Measurements from ENCODE around the gene CRCP.
"Not testable (repeated sequence)": the region's sequence is repeated elsewhere in the genome, so short reads cannot be mapped to it uniquely, and the experiment has no call there.

The CRCP gene

DNA sequence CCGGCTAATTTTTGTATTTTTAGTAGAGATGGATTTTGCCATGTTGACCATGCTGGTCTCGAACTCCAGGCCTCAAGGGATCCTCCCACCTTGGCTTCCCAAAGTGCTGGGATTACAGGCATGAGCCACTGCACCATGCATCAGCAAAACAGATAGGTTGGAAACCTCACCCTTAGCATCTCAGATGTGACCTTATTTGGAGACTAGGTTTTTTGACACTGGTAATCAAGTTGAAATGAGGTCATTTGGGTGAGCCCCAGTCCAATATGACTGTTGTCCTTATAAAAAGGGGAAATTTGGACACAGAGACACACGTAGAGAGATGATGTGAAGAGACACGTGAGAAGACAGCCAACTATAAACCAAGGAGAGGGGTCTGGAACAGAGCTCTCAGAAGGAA lies 48.0 kb downstream of the CRCP start:
- DNase-seq: no peak

- DNase-seq: no peak
Measured at GRCh38 chr7:66163186-66163610, 48.6 kb downstream of the CRCP start.

GRCh38 chr7:66164356-66164755 lies 49.7 kb downstream of the CRCP start:
- no peak for DNase-seq

- DNase-seq: no peak
Measured at GRCh38 chr7:66167773-66168387, 53.2 kb downstream of the CRCP start.

DNA sequence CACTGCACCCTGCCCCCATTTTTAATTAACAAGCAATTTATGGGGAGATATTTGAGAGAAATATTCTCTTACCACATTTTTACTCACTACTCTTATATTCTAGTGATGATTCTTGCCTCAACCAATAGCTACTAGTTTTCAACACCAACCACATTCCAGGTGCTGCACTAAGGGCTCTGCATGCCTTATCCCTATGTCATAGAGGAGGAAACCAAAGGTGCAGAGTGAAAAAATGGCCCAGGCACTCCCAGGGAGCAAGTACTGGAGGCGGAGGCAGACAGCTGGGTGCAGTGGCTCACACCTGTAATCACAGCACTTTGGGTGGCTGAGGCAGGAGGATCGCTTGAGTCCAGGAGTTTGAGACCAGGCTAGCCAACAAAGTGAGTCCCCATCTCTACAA lies 55.0 kb downstream of the CRCP start:
- DNase-seq: no peak

DNA sequence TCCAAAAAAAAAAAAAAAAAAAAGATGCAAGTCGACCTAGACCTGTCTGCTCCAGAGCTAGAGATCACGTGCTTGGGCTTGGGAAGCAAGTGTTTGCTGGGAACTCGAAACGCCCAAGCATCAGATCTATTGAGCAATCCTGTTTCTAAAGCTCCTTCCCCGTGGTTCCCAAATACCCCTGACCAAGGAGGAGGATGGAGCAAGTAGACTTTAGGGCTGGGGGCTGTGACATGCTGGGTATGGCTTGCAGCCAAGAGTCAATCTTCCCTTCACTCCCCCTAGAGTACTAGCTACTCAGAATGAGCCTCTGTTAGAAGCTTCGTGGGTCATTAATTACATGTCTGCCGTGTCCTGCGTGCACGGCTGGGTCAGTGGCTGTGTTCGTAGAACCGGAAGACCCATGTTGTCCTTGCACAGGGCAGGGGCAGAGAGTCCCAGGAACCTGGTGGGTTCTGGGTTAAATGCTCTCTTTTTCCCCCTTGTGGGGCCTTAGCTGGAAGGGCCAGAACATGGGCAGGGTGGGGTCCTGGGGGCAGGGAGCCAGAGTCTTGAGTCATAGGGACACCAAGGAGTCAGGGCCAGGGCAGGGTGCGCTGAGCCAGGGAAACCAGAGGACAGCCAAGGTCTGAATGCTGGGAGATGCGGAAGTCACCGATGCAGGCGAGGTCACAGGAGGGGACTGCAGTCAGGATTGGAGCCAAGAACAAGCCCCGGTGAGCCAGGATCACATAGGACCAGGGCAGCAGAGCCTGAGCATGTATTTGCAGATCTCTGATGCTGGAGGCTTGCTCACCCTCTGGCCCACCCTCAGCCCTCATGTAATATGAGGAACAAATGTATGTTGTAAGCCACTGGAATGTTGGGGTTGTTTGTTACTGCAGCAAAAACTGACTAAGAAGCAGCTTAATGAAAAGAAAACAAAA lies 55.9 kb downstream of the CRCP start:
- no peak for DNase-seq

DNA sequence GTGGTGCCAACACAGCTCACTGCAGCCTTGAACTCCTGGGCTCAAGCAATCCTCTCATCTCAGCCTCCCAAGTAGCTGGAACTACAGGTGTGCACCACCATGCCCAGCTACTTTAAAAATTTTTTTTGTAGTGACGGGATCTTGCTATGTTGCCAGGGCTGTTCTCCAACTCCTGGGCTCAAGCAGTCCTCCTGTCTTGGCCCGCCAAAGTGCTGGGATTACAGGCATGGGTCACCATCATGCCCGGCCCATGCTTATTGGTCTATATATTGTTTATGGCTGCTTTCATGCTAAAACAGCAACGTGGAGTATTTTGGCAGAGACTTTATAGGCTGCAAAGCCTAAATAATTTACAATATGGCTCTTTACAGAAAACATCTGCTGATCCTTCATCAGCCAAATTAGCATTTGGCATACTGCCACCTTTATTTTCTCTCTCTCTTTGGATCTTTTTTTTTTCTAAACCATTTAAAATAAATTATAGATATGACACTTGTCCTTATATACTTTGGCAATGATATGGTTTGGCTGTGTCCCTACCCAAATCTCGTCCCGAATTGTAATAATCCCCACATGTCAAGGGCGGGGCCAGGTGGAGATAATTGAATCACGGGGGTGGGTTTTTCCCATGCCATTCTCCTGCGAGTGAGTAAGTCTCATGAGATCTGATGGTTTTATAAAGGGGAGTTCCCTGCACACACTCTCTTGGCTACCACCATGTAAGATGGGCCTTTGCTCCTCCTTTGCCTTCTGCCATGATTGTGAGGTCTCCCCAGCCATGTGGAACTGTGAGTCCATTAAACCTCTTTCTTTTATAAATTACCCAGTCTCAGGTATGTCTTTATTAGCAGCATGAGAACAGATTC lies 58.1 kb downstream of the CRCP start:
- DNase-seq: not testable (repeated sequence)

DNA sequence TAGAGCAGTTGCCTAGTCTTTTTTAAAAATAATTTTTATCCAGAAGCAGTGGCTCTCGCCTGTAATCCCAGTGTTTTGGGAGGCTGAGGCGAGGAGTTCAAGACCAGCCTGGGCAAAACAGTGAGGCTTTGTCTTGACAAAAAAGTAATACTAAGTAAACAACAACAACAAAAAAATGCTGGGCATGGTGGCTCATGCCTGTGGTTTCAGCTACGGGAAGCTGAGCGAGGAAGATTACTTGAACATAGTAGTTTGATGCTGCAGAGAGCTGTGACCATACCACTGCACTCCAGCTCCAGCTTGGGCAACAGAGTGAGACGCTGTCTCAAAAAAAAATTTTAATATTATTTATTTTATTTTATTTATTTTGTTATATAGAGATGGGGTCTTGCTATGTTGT lies 59.2 kb downstream of the CRCP start:
- DNase-seq: no peak

DNA sequence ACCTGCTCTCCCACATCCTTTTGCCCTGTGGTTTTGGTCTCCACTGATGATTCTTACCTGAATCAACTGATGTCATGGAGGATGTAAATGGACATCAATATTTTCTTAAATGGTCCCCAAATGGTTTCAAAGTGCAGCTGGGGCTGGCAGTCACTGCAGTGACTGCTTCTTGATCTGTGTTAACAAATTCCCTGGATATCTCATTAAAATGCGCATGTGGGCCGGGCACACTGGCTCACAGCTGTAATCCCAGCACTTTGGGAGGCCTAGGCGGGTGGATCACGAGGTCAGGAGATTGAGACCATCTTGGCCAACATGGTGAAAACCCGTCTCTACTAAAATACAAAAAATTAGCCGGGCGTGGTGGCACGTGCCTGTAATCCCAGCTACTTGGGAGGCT lies 60.4 kb downstream of the CRCP start:
- DNase-seq: not testable (repeated sequence)

DNA sequence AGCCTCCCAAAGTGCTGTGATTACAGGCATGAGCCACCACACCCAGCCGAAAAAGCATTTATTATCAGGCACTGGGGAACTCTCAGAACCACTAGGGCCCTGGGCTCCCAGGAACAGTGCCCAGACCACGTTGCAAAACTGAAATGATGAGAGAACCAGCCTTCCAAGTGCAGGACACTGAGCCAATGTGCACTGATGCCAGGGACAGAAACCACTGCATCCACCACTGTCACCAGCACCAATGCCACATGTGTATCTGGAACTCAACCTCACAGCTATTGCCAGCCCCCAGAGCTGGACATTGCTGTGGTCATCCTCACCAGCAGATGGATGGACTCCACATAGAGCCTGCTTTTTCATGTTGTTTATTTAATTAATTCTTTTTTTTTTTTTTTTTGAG lies 62.3 kb downstream of the CRCP start:
- no peak for DNase-seq

GRCh38 chr7:66178258-66178657 lies 63.6 kb downstream of the CRCP start:
- no peak for DNase-seq

DNA sequence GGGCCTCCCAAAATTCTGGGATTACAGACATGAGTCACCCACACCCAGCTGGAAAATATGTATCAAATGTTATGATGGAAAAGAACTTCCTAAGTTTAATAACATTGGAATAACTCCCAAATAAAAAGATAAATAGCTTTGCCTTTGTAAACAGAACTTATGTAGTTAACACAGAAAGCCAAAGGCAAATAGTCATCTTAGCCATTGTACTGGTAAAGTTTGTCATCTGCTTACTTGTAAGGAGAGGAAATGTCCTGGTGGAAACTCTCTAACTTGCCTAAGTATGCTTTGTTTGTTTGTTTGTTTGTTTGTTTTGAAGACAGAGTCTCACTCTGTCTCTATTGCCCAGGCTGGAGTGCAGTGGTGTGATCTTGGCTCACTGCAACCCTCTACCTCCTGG lies 66.7 kb downstream of the CRCP start:
- DNase-seq: no peak

- DNase-seq: no peak
Measured at GRCh38 chr7:66181845-66182244, 67.2 kb downstream of the CRCP start.

- no peak for DNase-seq
Measured at GRCh38 chr7:66182920-66183319, 68.3 kb downstream of the CRCP start.

GRCh38 chr7:66183700-66184099 lies 69.1 kb downstream of the CRCP start:
- DNase-seq: no peak

DNA sequence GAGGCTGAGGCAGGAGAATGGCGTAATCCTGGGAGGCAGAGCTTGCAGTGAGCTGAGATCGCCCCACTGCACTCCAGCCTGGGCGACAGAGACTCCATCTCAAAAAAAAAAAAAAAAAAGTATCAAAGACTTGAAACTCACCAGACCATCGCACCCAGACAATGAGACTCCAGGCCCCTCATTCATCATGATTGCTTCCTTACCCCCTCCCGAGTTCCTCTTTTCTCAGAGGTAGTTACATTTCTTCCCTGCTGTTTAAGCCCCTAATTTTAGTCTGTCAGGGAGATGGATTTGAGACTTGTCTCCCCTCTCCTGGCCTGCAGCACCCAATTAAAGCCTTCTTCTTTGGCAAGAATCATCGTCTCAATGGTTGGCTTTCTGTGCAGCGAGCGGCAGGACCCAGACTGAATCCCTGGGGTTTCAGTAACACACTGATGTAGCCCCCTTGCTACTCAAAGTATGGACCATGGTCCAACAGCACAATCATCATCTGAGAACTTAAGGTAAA lies 71.1 kb downstream of the CRCP start:
- no peak for DNase-seq

GRCh38 chr7:66186991-66187390 lies 72.3 kb downstream of the CRCP start:
- no peak for DNase-seq

DNA sequence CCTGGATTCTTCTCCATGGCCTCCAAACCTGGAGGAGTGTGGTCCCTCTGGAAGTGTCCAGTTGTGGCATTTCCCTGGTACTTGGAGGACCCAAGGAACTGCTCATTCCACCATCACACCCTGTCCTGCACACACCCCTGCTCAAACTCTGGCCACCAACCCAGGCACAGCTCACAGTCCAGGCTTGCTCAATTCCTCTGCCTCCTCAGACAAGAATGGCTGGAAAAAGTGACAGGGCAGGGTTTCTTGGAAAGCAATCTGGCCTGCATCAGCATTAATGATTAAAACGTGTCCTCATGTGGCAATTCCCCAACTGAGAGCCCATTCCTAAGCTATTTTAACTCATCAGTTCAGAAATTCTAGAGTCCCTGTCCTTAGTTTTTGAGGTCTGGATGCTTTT lies 73.3 kb downstream of the CRCP start:
- no peak for DNase-seq

DNA sequence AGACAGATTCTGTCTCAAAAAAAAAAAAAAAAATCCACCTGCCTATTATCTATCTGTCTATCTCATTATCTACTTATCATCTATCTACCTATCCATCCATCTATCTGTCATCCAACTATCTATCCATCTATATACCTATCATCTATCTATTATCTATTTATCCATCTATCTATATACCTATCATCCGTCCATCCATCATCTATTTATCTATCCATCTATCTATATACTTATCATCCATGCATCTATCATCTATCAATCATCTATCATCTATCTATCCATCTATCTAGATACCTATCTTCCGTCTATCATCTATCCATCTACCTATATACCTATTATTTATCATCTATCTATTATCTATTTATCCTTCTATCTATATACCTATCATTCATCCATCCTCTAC lies 74.0 kb downstream of the CRCP start:
- no peak for DNase-seq

DNA sequence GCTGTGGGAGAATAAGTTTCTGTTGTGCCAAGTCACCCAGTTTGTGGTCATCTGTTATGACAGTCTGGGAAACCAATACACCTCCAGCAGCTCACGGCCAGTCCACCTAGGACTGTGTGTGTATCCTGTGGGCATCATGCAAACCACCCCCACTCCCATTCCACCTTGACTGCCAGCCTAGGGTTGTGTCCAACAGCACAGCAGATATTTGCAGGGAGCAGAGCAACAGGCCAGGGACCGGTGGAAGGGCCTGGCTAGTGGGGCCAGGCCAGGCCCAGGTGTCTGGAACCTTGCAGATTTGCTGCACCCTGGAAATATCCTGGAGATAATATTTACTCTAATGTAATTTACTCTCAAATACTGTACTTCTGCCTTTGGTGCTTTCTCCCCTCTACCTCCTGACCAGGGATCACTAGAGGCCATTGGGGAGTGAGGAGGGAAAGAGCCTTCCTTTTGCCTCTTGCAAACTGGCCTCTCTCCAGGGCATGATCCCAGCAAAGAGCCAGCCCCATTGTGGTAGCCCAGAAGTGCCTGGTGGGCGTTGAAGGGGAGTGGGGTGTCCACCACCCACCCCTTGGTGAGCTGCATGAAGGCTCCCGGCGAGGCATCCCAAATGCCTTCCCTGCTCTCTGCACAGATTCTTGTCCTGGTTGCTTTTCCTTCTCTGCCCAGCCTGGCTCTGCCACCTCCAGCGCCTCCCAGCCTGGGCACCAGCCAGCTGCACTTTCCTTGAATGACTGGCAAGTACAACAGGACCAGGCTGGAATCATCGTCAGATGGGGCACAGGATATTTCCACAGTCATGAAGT lies 75.3 kb downstream of the CRCP start:
- no peak for DNase-seq

- no peak for DNase-seq
Measured at GRCh38 chr7:66190504-66190857, 75.8 kb downstream of the CRCP start.

GRCh38 chr7:66193146-66193725 lies 78.6 kb downstream of the CRCP start:
- no peak for DNase-seq

Data from T1000 (cell line).